GM19467 (cell line): Measurements from ENCODE around the gene VDAC2.

Experiments used
- ATAC-seq: cut with Tn5 transposase; IDR thresholded peaks from one replicate; pipeline ENCODE4 v1.9.1; 2021; ENCODE audit warnings: mild to moderate bottlenecking, moderate library complexity; ENCODE audit not compliant: unreplicated experiment

VDAC2 gene

GRCh38 chr10:75229971-75230370 lies 19.4 kb downstream of the VDAC2 start:
- ATAC-seq, result no peak

- ATAC-seq, result peak; percentile 31
Observed at GRCh38 chr10:75230600-75231038, 20.0 kb downstream of the VDAC2 start.

DNA sequence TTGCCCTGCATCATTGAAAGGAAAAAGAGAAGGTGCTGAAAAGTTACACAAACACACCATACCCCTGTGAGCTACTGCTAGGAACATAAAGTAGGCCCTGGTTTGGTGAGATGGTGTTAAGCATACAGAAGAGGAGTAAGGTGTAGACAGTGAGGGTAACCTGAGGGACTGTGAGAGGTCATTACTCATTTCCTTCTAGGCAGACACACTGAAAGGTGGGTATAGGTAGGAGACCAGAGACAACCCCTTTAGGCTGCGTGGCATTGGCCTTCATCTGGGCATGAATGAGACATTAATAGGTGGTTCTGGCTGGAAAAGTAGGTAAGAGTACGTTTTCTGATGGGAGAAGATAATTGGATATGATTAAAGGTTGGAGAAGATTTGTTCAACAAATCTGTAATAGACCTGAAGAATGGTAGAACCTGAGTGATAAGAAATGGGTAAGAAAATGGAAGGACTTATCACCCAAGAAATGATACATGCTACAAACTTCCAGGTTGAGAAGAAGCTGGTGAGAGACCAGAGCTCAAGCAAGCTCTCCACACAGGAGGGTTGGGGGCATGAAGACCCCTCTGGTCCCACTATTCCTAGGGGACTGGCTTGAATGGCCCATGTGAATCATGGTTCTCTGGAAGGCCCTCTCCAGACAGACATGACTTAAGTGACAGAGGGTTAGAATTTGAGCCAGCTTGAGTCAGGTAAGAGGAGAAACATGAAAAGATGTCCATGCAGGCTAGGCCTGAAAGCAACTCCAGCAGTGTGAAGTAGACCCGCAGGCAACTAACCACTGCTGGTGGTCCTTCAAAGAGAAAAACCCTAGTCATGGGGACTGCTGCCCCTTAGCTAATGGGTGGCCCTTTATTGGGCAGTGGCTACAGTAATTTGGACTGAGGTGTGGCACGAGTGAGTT lies 21.3 kb downstream of the VDAC2 start:
- ATAC-seq, result no peak

GRCh38 chr10:75233444-75234016 lies 22.9 kb downstream of the VDAC2 start:
- no peak for ATAC-seq

DNA sequence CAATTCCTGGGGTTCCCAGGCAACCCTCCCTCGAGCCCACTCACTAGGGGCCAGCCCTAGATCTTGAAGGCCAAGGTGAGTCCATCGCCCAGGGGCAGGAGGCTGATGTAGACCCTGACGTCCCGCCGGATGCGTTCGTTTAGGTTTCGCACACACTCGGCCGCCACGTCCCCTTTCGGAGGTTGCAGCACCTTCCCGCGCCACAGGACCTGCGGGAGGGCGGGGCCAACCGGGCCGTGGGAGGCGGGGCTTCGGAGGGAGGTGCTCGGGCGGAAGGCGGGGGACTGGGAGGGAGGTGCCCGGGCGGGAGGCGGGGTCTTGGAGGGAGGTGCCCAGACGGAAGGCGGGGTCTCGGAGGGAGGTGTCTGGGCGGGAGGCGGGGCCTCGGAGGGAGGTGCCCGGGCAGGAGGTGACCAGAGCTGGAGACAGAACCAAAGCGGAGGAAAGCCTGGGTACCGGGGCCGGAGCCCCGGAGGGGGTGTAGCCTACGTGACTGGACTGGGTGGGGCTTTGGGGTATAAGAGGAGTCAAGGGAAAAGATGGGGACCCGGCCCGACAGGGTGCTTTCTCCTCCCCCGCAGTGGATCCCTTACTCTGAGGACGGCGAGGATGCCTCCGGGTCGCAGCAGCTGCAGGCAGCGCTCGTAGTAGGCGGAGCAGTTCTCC lies 23.6 kb downstream of the VDAC2 start:
- ATAC-seq, result peak; percentile 51

DNA sequence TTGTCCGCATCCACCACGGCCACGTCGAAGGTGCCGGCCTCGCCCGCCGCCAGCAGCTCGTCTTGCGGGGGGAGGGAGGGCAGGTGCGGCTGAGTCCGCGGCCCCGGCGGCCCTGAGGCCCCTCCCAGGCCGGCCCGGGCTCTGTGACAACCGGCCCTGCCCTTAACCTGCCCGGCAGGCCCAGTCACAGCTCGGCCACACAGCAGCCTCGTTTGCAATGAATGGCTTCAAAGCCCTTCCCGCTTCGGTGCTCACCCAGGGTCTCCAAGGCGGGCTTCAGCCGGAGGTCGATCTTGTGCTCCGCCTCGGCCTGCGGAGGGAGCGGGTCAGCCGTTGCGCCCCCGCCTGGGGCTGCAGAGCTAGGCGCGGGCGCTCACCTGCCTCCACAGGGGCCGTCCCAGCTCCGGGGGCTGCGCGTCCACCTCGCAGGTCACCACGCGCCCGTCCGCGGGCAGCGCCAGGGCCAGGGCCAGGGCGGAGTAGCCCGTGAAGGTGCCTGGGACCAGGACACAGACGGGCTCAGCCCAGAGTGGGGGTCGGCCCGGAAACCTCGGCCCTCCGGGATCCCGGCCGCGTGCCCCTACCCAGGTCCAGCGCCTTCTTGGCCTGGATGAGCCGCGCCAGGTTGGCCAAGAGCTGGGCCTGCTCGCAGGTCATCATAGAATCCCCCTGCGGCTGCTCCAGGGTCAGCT lies 24.2 kb downstream of the VDAC2 start:
- ATAC-seq, result peak; percentile 2

DNA sequence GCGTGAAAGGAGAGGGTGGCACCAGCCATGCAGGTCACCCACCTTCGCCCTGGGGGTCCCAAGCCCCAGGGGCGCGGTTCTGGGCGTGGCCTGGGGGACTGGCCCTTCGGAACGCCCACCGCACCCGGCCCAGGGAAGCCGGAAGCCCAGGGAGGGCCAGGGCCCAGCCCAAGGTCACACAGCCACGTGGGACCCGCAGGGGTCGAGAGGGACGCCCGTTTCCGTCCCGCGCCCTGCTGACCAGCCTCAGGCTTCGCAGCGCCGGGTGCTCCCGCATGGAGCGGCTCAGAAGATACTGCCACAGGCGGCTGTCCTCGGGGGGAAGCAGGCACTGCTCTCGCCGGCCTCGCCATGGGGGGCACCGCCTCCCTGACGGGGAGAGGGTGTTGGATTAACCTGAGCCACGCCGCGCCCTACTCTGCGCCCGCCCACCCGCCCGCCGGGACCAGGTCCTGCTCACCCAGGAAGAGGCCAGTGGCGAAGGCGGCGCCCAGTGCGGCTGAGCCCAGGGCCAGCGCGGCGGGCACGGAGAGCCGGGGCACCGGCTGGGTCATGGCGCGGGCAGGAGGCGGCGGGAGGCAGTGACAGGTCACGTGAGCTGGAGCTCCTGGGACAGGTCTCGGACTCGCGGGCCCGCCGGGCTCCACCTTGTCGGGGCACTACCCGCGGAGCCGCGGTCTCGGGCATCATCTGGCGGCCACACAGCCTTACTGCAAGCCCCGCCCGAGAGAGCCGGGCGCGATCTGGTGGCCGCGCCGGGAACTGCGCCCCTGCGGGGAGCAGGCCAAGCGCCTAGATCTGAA lies 25.0 kb downstream of the VDAC2 start, which contains the start of gene COMTD1:
Gene COMTD1 (minus strand): TSS at position 583 of the 803 bp plus-strand sequence. CDS start 29 bp downstream, at position 554.
- ATAC-seq, result peak; percentile 69

DNA sequence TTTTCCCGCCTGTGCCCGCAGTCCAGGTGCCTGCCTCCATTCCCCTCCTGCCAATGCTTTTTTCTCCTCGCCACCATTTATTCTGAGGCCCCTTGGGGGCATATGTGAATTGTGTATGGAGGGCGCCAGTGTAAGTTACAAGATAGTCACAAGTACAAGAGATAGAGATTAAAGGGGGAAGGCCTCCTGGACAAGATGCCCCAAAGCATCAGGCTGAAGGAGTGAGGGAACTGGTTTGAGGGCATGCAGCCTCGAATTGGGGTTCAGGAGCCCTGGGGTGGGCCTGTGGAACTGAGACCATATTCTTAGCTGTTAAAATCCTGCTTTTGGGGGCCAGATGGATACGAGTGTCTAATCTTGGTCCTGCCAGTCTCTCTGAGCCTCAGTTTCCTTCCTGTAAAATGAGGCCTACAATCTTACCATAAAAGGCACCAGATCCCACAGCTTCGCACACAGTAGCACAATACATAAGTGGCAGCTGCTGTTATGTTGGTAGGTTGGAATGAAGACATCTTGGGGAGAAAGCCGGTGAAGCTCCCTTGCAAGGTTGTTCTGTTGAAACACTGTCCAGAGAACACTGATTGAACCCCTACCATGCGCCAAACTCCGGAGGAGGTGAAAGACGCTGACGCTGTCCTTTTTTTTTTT lies 25.7 kb downstream of the VDAC2 start:
- no peak for ATAC-seq

- no peak for ATAC-seq
Observed at GRCh38 chr10:75238182-75239095, 27.8 kb downstream of the VDAC2 start.

DNA sequence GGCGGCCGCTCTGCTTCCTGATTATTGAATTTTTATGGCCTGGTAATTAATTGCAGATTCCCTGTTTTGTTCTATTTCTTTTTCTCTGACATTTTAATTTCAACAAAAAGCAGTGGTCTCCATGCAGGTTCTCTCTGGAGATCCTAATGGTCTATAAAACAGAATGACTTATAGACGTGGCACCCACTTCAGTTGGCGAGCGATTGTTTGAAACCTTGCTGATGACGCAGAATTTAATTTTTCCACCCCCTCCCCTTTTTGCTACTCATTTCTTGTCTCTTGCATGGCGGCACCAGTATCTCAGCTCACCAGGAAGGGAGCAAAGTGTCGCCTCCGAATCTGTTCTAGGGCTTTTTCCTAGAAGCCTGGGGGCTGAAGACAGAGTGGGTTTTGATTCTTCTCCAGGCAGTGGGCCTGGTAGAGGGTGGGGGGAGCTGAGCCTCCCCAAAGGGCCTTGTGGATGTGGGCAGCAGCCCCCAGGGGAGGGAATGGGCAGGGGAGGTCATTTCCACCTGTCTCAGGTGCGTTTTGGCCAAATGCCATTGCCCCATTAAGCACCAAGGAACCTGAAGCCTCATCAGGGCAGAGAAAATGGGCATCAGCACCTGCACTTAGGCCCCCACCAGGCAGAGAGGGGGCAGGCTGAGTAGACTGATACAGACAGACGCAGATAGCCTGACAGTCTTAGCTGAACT lies 28.6 kb downstream of the VDAC2 start:
- no peak for ATAC-seq

DNA sequence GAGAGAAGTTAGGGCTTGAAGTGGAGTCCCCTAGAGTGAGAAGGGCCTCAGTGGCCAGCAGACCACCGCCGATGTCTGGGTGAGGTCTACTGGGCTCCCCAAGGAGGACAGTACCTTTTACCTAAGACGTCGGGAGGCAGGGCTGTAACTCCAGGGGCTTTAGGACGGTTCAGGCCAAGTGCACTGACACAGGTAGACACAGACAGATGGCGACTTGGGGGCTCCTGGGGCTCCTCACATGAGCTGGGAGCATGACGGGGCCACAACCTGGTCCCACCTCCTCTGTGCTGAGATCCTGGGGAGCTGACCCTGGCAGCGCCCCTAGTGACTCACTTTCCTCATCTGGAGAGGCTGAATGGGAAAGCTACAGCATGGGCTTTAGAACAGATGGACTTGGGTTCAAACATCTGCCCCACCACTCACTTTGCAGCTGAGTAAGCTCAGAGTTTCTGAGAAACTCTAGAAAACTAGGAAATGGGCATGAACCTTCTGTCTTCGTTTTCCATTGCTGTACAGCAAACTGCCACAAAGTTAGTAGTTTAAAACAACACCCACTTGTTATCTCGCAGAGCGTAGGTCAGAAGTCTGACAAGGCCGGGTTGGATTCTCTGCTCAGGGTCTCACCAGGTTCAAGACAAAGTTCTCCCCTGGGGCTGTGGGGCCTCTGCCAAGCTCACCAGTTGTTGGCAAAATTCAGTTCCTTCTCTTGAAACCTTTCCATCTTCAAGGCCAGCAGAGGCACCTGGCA lies 29.9 kb downstream of the VDAC2 start:
- ATAC-seq, result no peak

DNA sequence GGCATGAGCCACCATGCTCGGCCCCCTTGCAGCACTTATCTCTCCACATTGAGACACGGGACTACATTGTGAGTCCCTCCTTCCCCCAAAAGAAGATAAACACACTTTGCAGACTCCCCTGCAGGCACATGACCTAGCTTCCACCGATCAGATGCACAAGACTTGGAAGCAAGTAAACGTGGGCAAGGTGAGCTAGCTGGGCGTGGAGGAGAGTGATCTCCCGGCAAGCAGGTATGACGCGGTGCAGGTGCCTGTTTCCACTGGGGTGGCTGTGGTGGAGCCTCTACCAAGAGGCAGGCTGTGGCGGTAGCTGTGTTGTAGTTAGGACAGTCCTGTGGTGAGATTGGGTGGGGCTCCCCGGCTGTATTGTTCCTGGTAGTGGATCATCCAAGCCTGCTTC lies 32.8 kb downstream of the VDAC2 start:
- no peak for ATAC-seq

DNA sequence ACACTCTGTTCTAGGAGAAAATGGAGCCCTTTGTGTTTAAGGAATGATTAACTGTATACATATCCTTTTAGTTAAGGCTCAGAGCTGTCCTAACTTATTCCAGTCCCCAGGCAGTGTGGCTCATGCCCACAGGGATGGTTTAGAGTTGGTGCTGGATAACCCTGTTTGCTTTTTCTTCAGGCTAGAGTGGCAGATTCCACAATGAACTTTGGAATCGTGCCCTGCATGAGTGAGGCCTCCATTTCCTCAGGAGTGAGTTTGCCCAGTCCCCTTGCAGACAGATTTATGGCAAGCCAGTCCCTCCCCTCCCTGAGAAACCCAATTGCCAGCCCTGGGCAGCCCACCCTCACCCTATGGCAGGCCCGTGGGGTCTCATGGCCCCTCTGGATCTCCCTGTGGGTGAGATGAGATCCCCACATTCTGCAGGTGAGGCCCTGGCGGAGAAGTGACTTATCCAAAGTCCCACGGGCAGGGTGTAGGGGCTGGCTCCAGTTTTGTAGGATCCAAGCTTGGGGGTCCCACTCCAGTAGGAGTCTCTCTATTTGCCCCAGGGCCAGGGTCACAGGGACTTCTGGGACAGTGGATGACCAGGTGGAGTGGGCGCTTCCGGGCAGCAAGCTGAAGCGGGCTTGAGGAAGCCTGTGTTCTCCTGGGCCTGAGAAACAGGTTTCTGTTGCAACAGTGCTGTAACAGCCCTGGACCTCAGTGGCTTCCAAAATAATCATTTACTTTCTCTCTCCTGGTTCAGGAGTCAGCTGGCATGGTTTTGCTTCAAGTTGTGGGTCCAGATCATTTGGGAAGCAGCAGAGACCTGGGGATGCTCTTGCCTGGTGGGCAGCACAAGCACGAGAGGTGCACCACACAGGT lies 34.1 kb downstream of the VDAC2 start:
- no peak for ATAC-seq

- ATAC-seq, result no peak
Observed at GRCh38 chr10:75245354-75246250, 35.0 kb downstream of the VDAC2 start.

GRCh38 chr10:75246506-75246905 lies 35.9 kb downstream of the VDAC2 start:
- no peak for ATAC-seq
